HEK293T (cell line): Measurements from ENCODE around the gene SIK2.

Experiments used
- CTCF ChIA-PET: fragments of 350-600 bp; formaldehyde crosslinking; extraction: SDS; loops from one replicate; lab custom pipeline; 2021; ENCODE audit warnings: antibody characterized with exemption, inconsistent platforms; lab: Yijun Ruan, JAX
- POLR2A ChIA-PET: fragments of 350-600 bp; formaldehyde crosslinking; extraction: SDS; loops from one replicate; lab custom pipeline; 2020; ENCODE audit warnings: antibody characterized with exemption, inconsistent platforms; lab: Yijun Ruan, JAX
- DNase-seq: peaks from one replicate; pipeline ENCODE4 v3.0.0; 2012; ENCODE audit warnings: mixed read lengths; ENCODE audit errors: extremely low spot score
- ARNT ChIP-seq: fragments of 450-650 bp; IDR thresholded peaks from 2 replicates; pipeline ENCODE4 v1.6.1; 2017; ENCODE audit warnings: mild to moderate bottlenecking
- BHLHE40 ChIP-seq: fragments of 450-650 bp; IDR thresholded peaks from 2 replicates; pipeline ENCODE4 v1.6.1; 2016; ENCODE audit warnings: mild to moderate bottlenecking, moderate library complexity, borderline replicate concordance
- CTBP1 ChIP-seq: fragments of 450-650 bp; IDR thresholded peaks from 2 replicates; pipeline ENCODE4 v1.6.1; 2016; ENCODE audit warnings: borderline replicate concordance
- ELF4 ChIP-seq: fragments of 450-650 bp; IDR thresholded peaks from 2 replicates; pipeline ENCODE4 v1.6.1; 2017; ENCODE audit warnings: antibody characterized with exemption
- FOXA1 ChIP-seq: fragments of 450-650 bp; IDR thresholded peaks from 2 replicates; pipeline ENCODE4 v1.6.1; 2016; ENCODE audit warnings: mild to moderate bottlenecking
- FOXK2 ChIP-seq: fragments of 450-650 bp; IDR thresholded peaks from 2 replicates; pipeline ENCODE4 v1.6.1; 2016; ENCODE audit warnings: mild to moderate bottlenecking
- FOXM1 ChIP-seq: fragments of 450-650 bp; IDR thresholded peaks from 2 replicates; pipeline ENCODE4 v1.6.1; 2017; ENCODE audit warnings: mild to moderate bottlenecking, borderline replicate concordance
- HDGF ChIP-seq: fragments of 450-650 bp; IDR thresholded peaks from 2 replicates; pipeline ENCODE4 v1.6.1; 2017; ENCODE audit warnings: antibody characterized with exemption, borderline replicate concordance
- L3MBTL2 ChIP-seq: fragments of 450-650 bp; conservative IDR thresholded peaks from 2 replicates; pipeline ENCODE4 v1.6.1; 2016; ENCODE audit warnings: mild to moderate bottlenecking
- LEF1 ChIP-seq: fragments of 450-650 bp; IDR thresholded peaks from 2 replicates; pipeline ENCODE4 v1.6.1; 2017; ENCODE audit warnings: mild to moderate bottlenecking, borderline replicate concordance
- NFRKB ChIP-seq: fragments of 450-650 bp; IDR thresholded peaks from 2 replicates; pipeline ENCODE4 v1.6.1; 2016; ENCODE audit warnings: mild to moderate bottlenecking, moderate library complexity
- PKNOX1 ChIP-seq: fragments of 450-650 bp; IDR thresholded peaks from 2 replicates; pipeline ENCODE4 v1.6.1; 2016
- SP1 ChIP-seq: fragments of 450-650 bp; IDR thresholded peaks from 2 replicates; pipeline ENCODE4 v1.6.1; 2017
- SUZ12 ChIP-seq: fragments of 450-650 bp; IDR thresholded peaks from 2 replicates; pipeline ENCODE4 v1.6.1; 2016; ENCODE audit warnings: mild to moderate bottlenecking
- TARDBP ChIP-seq: fragments of 450-650 bp; IDR thresholded peaks from 2 replicates; pipeline ENCODE4 v1.6.1; 2016
- ZNF384 ChIP-seq: fragments of 450-650 bp; IDR thresholded peaks from 2 replicates; pipeline ENCODE4 v1.6.1; 2016

The SIK2 gene

DNA sequence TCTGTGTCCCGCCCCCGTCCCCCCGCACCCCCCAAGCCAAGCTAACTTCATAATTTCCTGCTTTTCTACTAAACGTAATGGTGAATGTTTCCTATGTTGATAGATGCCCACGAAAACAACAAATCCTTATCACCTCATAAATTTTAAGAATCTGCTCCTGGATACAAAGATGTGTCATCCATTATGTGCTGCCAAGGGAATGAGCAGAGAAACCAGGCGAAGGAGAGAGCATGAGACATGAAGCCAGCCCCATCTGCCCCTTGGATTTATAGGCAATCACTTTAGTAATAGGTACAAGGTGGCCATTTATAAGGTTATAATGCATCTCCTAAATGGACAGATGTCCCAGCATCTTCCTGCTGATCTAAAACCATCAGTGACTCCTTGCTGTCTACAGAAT is 31.5 kb upstream of the SIK2 start:
- TF ChIP-seq SP1 (no peak), NFRKB (no peak), BHLHE40 (no peak), LEF1 (no peak), FOXA1 (no peak), SUZ12 (no peak)
- no peak for DNase-seq
- CTCF ChIA-PET: no interaction called here
- POLR2A ChIA-PET: no interaction called here

DNA sequence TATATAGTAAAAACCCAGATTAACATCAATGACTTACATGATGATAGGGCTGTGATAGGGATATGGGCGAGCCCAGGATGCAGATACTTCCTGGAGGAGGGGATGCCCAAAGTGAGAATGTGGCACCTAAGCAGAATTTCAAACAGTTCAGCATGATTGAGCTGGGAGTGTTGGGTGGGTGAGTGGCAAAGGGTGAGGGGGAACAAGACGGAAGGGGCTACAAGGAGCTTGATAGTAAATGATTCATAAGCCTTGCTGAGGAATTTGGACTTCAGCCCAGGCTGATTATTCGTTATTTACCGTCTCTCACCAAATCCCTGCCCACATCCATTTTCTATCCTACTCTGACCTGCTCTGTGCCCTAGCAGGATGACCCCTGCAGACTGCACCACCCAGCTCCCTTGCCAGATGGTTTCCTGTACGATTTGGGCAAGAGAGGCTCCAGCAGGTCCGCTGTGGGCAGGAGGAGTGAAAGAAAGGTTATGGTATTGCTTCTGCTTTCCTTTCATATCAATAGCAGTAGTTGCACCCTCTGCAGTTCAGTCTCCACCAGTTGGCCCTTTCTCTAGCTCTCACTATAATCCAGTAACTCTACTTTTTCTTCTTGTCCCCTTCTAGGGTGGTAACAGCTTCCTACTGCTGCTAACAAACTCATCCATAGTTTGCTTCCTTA is 30.3 kb upstream of the SIK2 start:
- DNase-seq: no peak
- POLR2A ChIA-PET: no interaction called here
- TF ChIP-seq FOXK2 (no peak), TARDBP (no peak), LEF1 (no peak), SUZ12 (no peak), FOXA1 (no peak), ELF4 (no peak), ZNF384 (no peak), CTBP1 (no peak), PKNOX1 (no peak), L3MBTL2 (no peak), NFRKB (no peak), ARNT (no peak), FOXM1 (no peak), SP1 (no peak), BHLHE40 (no peak)
- CTCF ChIA-PET: interaction anchor here (0.6 to 0.8 kb wide), 2 partner anchors 11 to 16 kb away, joined by 4 read pairs; no protein-coding TSS in a partner anchor

DNA sequence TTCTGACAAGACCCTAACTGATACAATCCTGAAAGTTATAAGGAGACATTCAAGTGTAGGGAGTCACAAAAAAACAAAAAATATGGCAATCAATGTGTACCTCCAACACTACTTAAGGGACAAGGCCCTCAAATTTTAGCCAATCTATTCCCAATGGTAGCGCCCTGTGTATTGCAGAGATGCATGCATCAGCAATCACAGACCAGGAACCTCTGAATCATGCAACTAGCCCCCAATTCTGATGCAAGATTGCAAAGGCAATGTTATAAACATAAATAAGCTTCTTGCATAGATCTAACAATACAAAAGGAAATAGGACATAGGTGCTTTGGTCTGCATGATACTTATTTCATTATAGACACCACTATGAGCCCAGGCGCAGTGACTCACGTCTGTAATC is 29.7 kb upstream of the SIK2 start:
- ChIA-PET POLR2A (no interaction called here), CTCF (no interaction called here)
- no peak for DNase-seq
- TF ChIP-seq SP1 (no peak), FOXM1 (no peak), LEF1 (no peak), NFRKB (no peak), ELF4 (no peak), HDGF (no peak), L3MBTL2 (no peak), PKNOX1 (no peak), CTBP1 (no peak), BHLHE40 (no peak), TARDBP (no peak), SUZ12 (no peak)

- no peak for DNase-seq
- POLR2A ChIA-PET: no interaction called here
- CTCF ChIA-PET: interaction anchor here (0.9 kb wide), 1 partner anchor 119 kb away, joined by 4 read pairs; no protein-coding TSS in a partner anchor
- no peak for TF ChIP-seq BHLHE40
- TF ChIP-seq SUZ12: no peak
- TF ChIP-seq CTBP1: no peak
- TF ChIP-seq ZNF384: no peak
- no peak for TF ChIP-seq TARDBP
- no peak for TF ChIP-seq ARNT
These were observed 28.4 kb upstream of the SIK2 start for GRCh38 chr11:111573821-111574249.

DNA sequence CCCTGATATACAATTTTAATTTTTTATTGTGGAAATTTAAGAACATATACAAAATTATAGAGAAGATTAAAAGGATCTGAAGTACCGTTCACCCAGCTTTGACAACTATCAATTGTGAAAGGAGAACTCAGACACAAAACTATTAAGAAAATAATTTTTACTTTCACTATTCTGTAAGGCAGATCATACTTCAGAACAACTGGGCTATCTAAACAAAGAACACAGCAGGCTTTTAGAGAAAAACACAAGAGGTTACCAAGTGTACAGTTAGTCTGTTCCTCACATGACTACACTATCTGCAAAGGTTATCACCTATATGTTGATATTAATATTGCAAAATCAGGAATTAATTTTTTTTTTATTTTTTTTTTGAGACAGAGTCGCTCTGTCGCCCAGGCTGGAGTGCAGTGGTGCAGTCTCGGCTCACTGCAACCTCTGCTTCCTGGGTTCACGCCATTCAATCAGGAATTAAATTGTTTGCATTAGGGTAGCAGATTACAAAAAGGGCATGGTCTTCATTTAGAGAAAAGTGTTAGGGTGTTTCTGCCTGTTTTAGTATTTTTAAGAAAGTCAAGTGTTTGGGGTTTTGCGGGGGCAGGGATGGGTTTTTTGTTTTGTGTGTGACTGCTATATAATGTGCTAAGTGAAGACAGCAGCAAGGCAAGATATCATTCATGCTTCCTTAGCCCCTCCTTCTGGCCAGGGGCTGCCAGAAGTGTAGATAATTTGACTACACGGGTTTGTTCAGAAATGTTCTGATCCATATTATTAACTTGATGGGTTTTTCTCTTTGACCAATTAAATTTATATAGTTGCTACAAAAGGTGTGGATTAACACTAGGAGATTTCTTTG is 27.6 kb upstream of the SIK2 start:
- ChIA-PET POLR2A (no interaction called here), CTCF (interaction anchor here (0.8 kb wide), 1 partner anchor 407 kb away, joined by 5 read pairs; no protein-coding TSS in a partner anchor)
- DNase-seq: no peak
- TF ChIP-seq ELF4 (no peak), SP1 (no peak), L3MBTL2 (no peak), PKNOX1 (no peak), SUZ12 (no peak), HDGF (no peak), LEF1 (no peak), BHLHE40 (no peak)

DNA sequence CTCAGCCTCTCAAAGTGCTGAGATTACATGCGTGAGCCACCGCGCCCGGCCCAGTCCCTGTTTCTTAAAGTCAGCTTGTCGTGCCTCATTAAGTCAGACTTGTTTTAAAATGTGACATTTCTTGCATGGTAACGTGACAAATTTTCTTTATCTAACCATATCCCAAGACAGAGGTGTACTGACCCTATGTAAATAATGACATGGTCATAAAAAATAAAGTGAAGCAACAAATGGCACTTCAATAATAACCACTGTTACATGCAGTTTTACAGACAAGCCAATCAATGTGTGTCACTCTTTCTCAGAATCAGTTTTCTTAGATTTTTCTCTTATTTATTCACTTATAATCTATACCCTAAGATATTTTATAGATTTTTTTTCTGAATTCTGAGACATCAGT is 26.5 kb upstream of the SIK2 start:
- no peak for DNase-seq
- ChIA-PET POLR2A (no interaction called here), CTCF (no interaction called here)
- TF ChIP-seq CTBP1 (no peak), PKNOX1 (peak; percentile 20; the same call in 1 of the 2 replicates)
